GM19240 (cell line): ENCODE results near the gene FBXL20.
"Not testable (repeated sequence)": the region's sequence is repeated elsewhere in the genome, so short reads cannot be mapped to it uniquely, and the experiment has no call there.

ENCODE experiments used
- DNase-seq: peaks from one replicate; pipeline ENCODE4 v3.0.0; 2011; ENCODE audit warnings: low spot score; ENCODE audit not compliant: insufficient read length

Gene FBXL20

GRCh38 chr17:39334008-39334744 lies 67.2 kb downstream of the FBXL20 start:
- DNase-seq = not testable (repeated sequence)

- DNase-seq = no peak
Observed at GRCh38 chr17:39332092-39332491, 69.3 kb downstream of the FBXL20 start.

- no peak for DNase-seq
Observed at GRCh38 chr17:39328815-39329214, 72.6 kb downstream of the FBXL20 start.

GRCh38 chr17:39327109-39327508 lies 74.3 kb downstream of the FBXL20 start:
- DNase-seq = no peak

GRCh38 chr17:39325528-39326240 lies 75.7 kb downstream of the FBXL20 start:
- DNase-seq = no peak

- DNase-seq = no peak
Observed at GRCh38 chr17:39318636-39319035, 82.8 kb downstream of the FBXL20 start.

GRCh38 chr17:39306509-39307212 lies 94.8 kb downstream of the FBXL20 start:
- no peak for DNase-seq

- DNase-seq = no peak
Observed at GRCh38 chr17:39305978-39306377, 95.4 kb downstream of the FBXL20 start.

- no peak for DNase-seq
Observed at GRCh38 chr17:39304188-39304587, 97.2 kb downstream of the FBXL20 start.

GRCh38 chr17:39294060-39294459 lies 107.4 kb downstream of the FBXL20 start:
- no peak for DNase-seq

- DNase-seq = not testable (repeated sequence)
Observed at GRCh38 chr17:39292546-39292945, 108.9 kb downstream of the FBXL20 start.

GRCh38 chr17:39286513-39286912 lies 114.9 kb downstream of the FBXL20 start:
- not testable (repeated sequence) for DNase-seq

- DNase-seq = no peak
Observed at GRCh38 chr17:39284685-39285084, 116.7 kb downstream of the FBXL20 start.

- DNase-seq = no peak
Observed at GRCh38 chr17:39283896-39284295, 117.5 kb downstream of the FBXL20 start.

- no peak for DNase-seq
Observed at GRCh38 chr17:39283098-39283497, 118.3 kb downstream of the FBXL20 start.

GRCh38 chr17:39281806-39282205 lies 119.6 kb downstream of the FBXL20 start:
- DNase-seq = no peak

- not testable (repeated sequence) for DNase-seq
Observed at GRCh38 chr17:39278246-39278645, 123.2 kb downstream of the FBXL20 start.

- DNase-seq = no peak
Observed at GRCh38 chr17:39277110-39277509, 124.3 kb downstream of the FBXL20 start.

- no peak for DNase-seq
Observed at GRCh38 chr17:39276113-39276512, 125.3 kb downstream of the FBXL20 start.

GRCh38 chr17:39271546-39271945 lies 129.9 kb downstream of the FBXL20 start:
- no peak for DNase-seq

- DNase-seq = no peak
Observed at GRCh38 chr17:39270923-39271322, 130.5 kb downstream of the FBXL20 start.

GRCh38 chr17:39264119-39264518 lies 137.3 kb downstream of the FBXL20 start:
- DNase-seq = no peak
